Activated CD4-positive, CD25-positive, alpha-beta regulatory T cell treated with anti-CD3 and anti-CD28 coated beads, Interleukin-2, amount 50 U/mL, for 24 hours (primary cell): Measurements from ENCODE around the gene P2RX7.
"Not testable (repeated sequence)": the region's sequence is repeated elsewhere in the genome, so short reads cannot be mapped to it uniquely, and the experiment has no call there.

ENCODE experiments used
- ATAC-seq, 2 donors: fragments of 150-1000 bp; cut with Tn5 transposase; one replicate each; pipeline ENCODE4 v1.10.0; 2021; ENCODE audit warnings: mild to moderate bottlenecking in 1 of 2, moderate library complexity in 1 of 2

P2RX7 gene

DNA sequence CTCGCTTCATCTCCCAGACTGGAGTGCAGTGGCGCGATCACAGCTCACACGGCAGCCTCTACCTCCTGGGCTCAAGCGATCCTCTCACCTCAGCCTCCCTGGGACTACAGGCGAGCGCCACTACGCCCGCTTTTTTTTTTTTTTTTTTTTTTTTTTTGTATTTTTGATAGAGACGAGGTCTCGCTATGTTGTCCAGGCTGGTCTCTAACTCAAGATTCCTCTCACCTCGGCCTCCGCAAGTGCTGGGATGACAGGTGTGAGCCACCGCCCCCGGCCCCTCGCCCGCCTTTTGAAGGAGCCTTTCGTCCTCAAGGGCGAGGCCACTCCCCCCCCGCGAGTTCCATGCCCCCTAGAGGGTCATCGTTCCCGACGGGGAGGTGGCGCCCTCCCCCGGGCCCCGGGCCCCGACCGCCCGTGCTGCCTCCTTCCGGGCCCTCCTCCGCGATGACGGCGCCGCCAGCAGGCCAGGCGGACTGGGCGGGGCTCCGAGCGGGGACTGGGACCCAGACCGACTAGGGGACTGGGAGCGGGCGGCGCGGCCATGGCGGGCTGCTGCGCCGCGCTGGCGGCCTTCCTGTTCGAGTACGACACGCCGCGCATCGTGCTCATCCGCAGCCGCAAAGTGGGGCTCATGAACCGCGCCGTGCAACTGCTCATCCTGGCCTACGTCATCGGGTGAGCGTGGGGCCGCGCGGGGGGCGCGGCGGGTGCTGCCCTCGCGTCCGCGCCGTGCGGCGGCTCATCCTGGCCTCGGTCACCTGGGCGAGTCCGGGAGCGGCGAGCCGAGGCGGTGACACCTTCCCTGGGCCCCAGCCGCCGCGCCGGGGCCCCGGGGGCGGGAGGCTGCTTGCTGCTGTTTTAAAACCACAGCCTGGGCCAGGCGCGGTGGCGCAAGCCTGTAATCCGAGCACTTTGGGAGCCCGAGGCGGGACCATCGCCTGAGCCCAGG lies 77.2 kb downstream of the P2RX7 start, which contains the start of gene P2RX4:
Gene P2RX4, plus strand, starts transcription at position 506 of the 949 bp plus-strand sequence. Its CDS starts 36 bp downstream, at position 542.
- peak; percentile 56 to 64 for ATAC-seq

DNA sequence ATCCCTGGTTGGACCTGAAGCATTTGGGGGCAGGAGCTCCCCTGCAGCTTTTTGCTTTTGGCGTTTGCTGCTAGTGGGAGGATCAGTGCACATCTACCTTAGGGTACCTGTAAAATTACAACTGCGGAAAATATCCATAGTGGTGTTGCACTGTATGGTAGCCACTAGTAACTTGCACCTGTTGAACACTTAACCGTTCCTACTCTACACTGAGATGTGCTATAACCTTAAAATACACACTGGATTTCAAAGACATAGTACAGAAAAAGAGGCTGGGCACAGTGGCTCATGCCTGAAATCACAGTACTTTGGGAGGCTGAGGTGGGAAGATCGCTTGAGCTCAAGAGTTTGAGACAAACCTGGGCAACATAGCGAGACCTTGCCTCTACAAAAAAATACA lies 80.2 kb downstream of the P2RX7 start:
- no peak for ATAC-seq

DNA sequence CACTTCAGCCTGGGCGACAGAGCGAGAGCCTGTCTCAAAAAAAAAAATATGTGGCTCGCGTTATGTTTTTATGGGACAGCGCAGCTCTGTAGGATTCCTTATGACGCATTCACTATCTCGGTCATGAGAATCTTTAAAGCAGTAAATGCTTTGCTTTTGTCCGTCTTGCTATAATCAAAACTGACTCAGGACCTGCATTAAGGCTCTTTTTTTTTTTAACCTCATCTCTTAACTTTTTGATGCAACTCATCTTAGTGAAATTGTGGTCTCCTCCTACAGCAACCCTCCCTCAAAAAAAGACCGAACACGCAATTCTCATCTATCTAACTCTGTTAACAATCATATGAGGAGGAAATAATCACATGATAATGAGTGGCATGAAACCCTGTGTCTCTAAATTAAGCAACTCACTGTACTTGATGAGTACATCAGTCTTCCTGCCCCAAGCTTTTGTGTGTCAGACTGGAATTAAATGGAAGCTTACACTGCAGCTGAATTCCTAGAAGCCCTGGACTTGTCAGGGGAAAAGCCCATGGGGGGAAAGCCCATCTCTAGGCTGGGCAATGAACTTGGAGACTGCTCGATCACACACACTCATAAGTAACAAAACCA lies 81.6 kb downstream of the P2RX7 start:
- ATAC-seq = peak; percentile 69 to 83

DNA sequence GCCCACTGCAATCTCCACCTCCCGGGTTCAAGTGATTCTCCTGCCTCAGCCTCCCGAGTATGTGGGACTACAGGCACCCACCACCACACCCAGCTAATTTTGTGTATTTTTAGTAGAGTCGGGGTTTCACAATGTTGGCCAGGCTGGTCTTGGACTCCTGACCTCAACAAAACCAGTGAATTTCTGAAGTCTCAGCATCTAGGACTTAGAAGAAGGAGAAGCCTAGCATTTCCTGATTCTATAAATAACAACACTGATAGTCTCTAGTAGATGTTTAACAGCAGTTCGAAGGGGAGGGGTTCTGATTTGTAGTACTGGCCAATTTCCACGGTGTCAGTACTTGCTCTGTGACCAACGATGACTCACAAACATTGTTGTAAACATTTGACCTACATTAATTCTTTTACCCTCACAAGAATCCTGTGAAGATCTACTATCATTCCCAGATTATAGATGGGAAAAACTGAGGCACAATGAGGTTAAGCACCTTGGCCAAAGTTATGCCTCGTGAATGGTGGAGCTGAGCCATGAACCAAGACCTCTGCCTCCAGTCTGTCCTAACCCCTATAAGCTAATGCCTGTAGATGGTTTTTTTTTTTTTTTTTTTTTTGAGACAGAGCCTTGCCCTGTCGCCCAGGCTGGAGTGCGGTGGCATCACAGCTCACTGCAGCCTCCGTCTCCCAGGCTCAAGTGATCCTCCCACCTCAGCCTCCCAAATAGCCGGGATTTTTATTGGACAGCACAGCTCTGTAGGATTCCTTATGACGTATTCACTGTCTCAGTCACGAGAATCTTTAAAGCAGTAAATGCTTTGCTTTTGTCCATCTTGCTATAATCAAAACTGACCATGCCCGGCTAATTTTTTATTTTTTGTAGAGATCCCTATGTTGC lies 82.4 kb downstream of the P2RX7 start:
- ATAC-seq = peak in 1 of 2 donors; percentile 19

DNA sequence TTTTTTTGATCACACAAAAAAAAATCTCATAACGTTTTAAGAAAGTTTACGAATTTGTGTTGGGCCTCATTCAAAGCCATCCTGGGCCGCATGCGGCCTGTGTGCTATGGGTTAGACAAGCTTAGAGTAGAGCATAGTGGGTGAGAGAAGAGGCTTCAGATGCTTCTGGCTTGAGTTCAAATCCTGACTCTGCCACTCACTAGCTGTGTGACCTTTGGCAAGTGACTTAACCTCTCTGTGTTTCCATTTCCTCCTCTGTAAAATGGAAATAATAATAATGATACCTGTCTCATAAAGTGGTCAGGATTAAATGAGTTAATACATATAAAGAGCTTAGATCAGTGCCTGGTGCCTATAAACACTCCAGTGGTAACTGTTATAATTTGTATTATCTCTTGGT lies 83.4 kb downstream of the P2RX7 start:
- no peak for ATAC-seq

DNA sequence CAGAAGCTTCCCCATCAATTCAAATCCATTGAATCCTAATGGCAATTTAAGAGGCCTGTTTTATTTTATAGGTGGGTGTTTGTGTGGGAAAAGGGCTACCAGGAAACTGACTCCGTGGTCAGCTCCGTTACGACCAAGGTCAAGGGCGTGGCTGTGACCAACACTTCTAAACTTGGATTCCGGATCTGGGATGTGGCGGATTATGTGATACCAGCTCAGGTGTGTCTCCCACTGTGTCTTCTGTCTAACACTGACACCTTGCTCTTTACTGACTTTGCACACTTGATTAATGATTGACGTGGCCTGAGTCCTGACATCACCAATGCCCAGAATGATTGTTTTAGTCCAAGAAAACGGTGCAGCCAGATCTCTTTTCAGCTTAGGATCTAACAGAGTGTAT lies 84.4 kb downstream of the P2RX7 start:
- ATAC-seq = no peak

DNA sequence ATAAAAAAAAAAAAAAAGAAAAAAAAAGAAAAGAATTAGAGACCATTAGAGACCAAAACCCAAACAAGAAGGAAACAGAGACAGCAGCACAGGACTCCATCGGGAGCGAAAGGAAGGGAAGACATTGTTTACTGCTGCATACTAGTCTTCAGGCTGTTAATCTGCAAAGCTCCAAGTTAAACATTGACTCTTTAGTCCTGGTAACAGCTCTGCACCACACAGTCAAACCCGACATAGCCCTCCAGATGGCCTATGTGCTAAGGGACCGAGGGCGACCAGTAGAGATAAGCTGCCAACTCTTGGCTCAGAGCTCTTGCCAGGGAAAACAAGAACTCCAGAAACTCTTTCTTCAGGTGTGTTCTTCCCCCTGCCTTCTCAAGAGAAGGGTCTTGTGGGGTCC lies 85.1 kb downstream of the P2RX7 start:
- no peak for ATAC-seq

DNA sequence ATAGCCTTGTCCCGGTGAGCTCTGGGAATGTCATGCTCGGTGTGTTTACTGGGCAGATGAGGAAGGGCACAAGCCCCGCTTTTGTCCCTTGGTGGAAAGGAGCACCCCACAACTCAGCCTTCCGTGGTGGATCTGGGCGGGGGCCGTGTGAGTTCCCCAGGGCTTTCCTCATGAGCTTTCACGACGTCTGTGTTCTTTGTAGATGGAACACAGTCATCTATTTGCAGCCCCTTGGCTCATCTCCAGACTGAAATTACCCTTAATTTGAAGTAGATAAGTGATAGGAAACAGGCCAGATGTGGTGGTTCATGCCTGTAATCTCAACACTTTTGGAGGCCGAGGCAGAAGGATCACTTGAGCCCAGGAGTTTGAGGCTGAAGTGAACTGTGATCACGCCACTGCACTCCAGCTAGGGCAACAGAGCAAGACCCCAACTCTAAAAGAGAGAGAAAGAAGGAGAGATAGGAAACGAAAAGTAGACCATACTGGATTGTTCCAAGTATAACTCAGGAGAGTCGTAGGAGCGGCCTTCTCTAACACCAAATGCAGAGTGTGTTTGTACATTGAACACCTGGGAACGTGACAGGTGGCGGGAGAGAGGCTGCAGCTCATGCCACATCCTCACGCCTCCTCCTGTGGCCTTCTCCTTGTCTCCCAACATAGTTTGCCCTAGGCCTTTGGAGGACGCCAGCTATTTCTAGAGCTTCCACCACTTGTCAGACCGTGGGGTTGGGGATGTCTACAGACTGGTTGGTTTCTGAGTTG lies 86.1 kb downstream of the P2RX7 start:
- no peak for ATAC-seq

DNA sequence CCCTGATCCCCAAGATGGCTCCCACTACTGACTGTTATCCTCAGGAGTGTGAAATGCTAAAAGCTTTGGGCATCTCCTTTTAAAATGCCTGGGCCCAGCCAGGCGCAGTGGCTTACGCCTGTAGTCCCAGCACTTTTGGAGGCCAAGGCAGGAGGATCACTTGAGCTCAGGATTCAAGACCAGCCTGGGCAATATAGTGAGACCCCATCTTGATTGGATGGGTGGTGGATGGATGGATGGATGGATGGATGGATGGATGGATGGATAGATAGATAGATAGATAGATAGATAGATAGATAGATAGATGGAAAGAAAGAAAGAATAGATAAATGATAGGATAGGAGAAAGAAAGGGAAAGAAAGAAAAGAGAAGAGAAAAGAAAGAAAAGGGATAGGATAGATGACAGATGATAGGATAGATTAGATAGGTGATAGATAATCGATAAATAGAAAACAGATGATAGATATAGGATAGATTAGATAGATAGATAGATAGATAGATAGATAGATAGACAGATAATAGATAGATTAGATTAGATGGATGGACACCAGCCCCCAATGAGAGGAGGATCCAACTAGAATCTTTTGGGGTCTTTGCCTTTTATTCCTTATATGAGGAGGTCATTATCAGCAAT lies 86.8 kb downstream of the P2RX7 start:
- no peak for ATAC-seq

DNA sequence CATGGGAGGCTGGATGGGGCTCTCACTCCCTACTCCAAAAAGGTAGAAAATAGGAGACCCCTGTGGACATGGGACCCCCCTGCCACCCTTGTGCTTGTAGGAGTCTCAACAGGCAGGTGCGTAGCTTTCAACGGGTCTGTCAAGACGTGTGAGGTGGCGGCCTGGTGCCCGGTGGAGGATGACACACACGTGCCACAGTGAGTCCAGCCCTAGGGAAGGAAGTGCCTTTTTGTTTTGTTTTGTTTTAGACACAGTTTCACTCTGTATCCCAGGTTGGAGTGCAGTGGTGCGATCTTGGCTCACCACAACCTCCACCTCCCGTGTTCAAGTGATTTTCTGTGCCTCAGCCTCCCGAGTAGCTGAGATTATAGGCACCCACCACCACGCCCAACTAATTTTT lies 90.2 kb downstream of the P2RX7 start:
- ATAC-seq = peak in 1 of 2 donors; percentile 30

DNA sequence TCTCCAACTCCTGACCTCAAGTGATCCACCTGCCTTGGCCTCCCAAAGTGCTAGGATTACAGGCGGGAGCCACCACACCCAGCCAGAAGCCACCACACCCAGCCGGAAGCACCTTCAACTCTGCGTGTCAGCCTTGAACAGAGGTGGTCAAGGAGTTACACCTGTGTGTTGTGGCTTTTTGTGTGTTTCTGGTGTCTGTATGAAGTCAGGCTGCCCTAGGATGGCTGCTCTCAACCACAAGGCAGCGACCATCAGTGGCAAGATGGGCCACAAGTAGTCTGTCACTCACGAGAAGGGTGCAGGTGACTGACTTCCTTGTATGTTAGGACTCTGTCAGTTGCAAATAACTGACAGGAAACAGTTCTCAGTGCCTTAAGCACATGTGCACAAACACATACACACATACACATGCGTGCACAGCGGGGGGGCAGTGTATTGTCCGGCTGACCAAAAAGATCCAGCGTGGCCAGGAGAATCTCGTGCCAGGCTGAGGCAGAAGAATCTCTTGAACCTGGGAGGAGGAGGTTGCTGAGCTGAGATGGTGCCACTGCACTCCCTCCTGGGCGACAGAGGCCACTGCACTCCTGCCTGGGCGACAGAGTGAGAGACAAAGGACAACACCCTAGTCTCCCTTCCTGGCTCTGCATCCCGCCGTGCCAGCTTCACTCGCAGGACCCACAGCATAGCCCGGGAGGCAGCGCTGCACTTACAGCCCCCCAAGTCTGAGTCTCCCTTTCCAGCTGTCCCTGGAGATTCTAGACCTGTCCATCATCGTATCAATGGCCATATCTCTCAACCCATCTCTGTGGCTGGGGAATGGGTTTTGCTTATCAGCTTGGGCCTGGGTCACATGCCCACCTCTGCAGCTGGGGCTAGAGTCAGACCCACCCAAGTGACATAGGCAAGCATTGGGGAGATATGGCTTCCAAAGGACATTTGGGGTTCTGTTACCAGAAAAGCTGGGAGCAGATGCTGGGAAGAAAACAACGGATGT lies 90.9 kb downstream of the P2RX7 start:
- peak; percentile 52 to 56 for ATAC-seq

DNA sequence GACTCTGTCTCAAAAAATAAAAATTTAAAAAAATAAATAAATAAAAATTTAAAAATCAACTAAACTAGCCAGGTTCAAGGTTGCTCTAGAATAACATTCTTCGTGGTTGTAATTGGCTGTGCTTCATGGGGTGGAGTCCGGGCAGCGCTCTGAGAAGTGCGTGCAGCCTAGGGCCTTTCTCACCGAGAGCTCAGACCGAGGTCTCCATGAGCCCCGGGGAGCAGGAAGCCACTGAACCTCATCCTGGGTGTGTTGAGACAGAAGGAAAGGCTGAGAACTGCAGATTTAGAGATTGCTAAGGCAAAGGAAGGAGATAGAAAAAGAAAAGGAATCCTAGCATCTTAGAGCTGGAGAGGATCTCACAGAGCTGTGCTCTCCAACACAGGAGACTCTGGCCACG lies 91.9 kb downstream of the P2RX7 start:
- peak in 1 of 2 donors; percentile 36 for ATAC-seq

DNA sequence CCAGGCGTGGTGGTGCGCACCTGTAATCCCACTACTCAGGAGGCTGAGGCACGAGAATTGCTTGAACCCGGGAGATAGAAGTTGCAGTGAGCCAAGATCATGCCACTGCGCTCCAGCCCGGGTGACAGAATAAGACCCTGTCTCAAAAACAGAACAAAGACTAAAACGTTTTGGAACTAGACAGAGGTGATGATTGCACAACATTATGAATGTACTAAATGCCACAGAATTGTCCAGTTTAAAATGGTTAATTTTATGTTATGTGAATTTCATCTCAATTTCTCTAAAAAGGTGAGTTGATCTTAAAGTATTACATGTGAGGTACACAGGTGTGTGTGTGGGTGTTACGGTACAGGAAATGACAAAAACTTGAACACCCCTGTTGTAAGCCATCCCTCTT lies 93.7 kb downstream of the P2RX7 start:
- no peak for ATAC-seq

DNA sequence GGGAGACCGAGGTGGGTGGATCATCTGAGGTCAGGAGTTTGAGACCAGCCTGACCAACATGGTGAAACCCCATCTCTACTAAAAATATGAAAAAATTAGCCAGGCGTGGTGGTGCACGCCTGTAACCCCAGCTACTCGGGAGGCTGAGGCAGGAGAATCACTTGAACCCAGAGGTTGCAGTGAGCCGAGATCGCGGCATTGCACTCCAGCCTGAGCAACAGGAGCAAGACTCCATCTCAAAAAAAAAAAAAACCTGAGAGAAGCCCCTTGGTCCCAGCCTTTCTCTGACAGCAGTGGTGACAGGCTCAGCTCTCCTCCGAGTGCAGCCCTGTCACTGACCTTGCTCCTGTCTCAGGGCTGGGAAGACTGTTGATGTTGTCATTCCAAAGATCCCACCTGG lies 94.2 kb downstream of the P2RX7 start:
- not testable (repeated sequence) for ATAC-seq

DNA sequence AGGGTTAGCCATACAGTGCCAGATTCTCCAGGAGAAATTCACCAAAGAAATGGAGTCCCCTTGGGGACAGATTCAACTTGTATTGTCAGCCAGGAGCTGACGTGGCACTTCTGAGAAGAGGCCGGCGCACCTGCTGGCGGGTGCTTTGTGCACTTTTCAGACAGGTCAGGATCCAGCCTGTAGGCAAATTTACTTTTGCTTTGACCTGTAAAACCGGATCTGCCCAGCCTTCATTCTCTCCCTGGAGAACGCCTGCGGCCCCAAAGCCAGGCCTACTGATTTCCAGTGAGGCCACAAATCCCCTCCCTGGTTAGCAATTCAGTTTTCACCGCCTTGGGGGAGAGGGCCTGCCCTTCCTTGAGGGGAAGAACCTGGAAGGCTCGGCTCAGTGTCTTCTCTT lies 94.6 kb downstream of the P2RX7 start:
- no peak for ATAC-seq

DNA sequence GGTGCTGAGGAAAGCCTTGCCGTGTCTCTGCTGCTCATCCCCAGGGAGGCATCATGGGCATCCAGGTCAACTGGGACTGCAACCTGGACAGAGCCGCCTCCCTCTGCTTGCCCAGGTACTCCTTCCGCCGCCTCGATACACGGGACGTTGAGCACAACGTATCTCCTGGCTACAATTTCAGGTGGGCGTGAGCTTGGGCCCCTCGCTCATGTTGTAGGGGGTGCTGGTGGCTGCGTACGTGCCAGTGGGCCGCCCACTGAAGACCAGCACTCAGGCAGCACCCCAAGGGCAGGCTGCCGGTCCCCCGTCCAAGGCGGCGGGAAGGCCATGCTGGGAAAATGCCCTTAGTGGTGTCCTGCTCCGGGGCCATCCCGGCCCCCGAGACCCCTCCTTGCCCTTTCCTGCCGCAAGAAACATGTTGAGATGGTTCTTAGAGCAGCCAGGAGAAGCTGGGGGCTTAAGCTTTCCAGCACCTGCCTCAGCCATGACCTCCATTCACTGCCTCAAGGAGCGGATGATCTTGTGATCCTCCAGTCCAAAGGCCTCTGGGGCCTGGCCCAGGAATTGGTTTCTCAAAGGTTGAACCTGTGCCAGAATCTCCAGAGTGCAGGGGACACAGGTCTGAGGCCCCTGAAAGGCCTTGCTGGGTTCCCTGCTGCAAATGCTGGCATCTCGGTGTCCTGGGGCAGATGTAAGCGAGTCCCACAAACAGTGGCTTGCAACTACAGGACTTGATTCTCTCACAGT lies 96.4 kb downstream of the P2RX7 start:
- ATAC-seq = no peak

DNA sequence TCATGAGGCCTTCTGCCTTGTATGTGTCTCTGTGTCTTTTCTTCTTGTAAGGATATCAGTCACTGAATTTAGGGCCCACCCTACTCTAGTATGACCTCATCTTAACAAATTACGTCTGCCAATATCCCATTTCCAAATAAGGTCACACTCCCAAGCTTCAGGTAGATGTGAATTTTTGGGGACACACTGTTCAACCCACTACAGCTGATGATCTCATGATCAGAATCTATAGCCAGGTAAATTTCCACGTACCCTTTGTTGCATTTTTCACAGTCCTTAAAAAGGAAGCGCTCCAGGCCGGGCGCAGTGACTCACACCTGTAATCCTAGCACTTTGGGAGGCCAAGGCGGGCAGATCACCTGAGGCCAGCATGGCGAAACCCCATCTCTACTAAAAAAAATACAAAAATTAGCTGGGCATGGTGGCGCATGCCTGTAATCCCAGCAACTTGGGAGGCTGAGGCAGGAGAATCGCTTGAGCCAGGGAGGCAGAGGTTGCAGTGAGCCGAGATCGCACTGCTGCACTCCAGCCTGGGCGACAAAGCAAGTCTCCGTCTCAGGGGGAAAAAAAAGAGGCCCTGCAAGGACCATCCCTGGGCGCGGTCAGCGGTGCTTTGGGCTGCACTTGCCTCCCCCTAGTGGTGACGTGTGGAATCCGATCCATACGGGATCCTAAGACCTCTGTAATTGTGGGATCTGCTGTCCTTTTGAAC lies 97.3 kb downstream of the P2RX7 start:
- ATAC-seq = peak; percentile 65 to 70

DNA sequence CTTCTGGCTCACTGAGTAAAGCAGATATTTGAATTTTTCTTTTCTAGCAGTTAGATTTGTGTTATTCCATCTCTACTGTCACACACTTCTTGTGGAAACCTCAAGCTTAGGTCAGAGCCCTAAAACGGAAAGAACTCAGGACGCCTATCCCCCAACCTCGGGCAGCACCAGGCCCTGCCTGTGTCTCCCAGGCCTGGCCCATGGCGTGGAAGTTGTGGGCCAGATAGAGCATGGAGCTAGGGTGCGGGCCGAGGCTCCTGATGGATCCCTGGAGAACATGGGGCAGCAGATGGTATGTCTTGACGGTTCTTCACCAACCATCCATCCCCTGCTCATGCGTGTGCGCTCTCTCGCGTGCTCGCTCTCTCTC lies 97.8 kb downstream of the P2RX7 start:
- ATAC-seq = peak in 1 of 2 donors; percentile 9

DNA sequence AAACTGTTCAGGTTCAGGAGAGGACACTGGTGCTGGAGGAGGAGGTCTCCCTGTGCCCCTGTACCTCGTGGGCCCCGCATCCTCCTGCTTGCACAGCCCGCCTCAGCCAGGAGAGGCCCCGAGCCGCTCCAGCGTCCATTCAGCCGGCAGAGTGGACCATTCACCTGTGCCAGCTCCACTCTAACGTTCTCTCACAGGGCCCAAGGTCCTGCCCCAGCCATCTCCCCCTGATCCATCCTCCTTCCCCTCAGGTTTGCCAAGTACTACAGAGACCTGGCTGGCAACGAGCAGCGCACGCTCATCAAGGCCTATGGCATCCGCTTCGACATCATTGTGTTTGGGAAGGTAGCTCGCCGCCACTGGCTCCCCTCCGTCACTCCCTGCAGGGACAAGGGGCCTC lies 99.5 kb downstream of the P2RX7 start:
- no peak for ATAC-seq
